Common myeloid progenitor, CD34-positive (primary cell): ENCODE data around the gene ZBTB7C.

Experiments
- CTCF ChIA-PET: fragments of 350-600 bp; sonication (Branson Sonifier 250); formaldehyde crosslinking; loops from one replicate; lab custom pipeline; 2021; ENCODE audit warnings: antibody characterized with exemption; lab: Charles Lee
- POLR2A ChIA-PET: fragments of 350-600 bp; sonication (Branson Sonifier 250); formaldehyde crosslinking; loops from one replicate; lab custom pipeline; 2021; ENCODE audit warnings: antibody characterized with exemption; lab: Charles Lee
- DNase-seq, 3 donors: peaks; one replicate each; pipeline versions ENCODE4 v3.0.0 to v3.0.0-alpha.2; 2013
- H3K27ac ChIP-seq, 2 experiments: 1 replicate in 1 of 2; 2 replicates in 1 of 2; pipeline ENCODE4 v1.7.0; 2013; ENCODE audit warnings: inconsistent platforms in 2 of 2, low read length in 2 of 2, mild to moderate bottlenecking in 2 of 2, low read depth in 1 of 2, moderate library complexity in 1 of 2; ENCODE audit not compliant: severe bottlenecking in 2 of 2, insufficient read depth in 1 of 2, poor library complexity in 1 of 2
- H3K27me3 ChIP-seq, 5 experiments: replicated peaks in 2 of 5; 1 replicate in 3 of 5; 2 replicates in 2 of 5; pipeline versions ENCODE4 v1.6.1 to v1.7.0; 2013; ENCODE audit warnings: low read length in 4 of 5, mild to moderate bottlenecking in 2 of 5, moderate library complexity in 2 of 5, inconsistent platforms in 1 of 5; ENCODE audit not compliant: insufficient read depth in 5 of 5, control insufficient read depth in 4 of 5
- H3K36me3 ChIP-seq, 4 experiments: 1 replicate in 2 of 4; 2 replicates in 2 of 4; pipeline versions ENCODE4 v1.6.1 to v1.7.0; 2013; ENCODE audit warnings: low read length in 3 of 4, control low read depth in 1 of 4, mild to moderate bottlenecking in 1 of 4; ENCODE audit not compliant: control insufficient read depth in 4 of 4, insufficient read depth in 4 of 4
- H3K4me1 ChIP-seq, 4 experiments: 1 replicate in 3 of 4; 2 replicates in 1 of 4; pipeline versions ENCODE4 v1.6.1 to v1.7.1; 2013; ENCODE audit warnings: low read length in 3 of 4, mild to moderate bottlenecking in 3 of 4, control low read depth in 1 of 4, inconsistent platforms in 1 of 4, moderate library complexity in 1 of 4; ENCODE audit not compliant: control insufficient read depth in 4 of 4, insufficient read depth in 4 of 4; ENCODE audit errors: control extremely low read depth in 1 of 4
- H3K4me3 ChIP-seq, 7 experiments: 1 replicate in 4 of 7; 2 replicates in 3 of 7; pipeline versions ENCODE4 v1.5.1 to v1.7.0; 2013; ENCODE audit warnings: mild to moderate bottlenecking in 7 of 7, low read length in 6 of 7, moderate library complexity in 6 of 7, inconsistent platforms in 2 of 7, low read depth in 2 of 7, control low read depth in 1 of 7; ENCODE audit not compliant: insufficient read depth in 4 of 7, control insufficient read depth in 1 of 7; ENCODE audit errors: extremely low read depth in 1 of 7
- H3K9me3 ChIP-seq, 5 experiments: 1 replicate in 4 of 5; 2 replicates in 1 of 5; pipeline versions ENCODE4 v1.6.1 to v1.7.1; 2013; ENCODE audit warnings: low read length in 4 of 5, mild to moderate bottlenecking in 2 of 5, inconsistent platforms in 1 of 5, low read depth in 1 of 5, moderate library complexity in 1 of 5; ENCODE audit not compliant: control insufficient read depth in 4 of 5, insufficient read depth in 2 of 5; ENCODE audit errors: control extremely low read depth in 1 of 5
- WGBS: methylation state at CpG from one replicate; pipeline ENCODE4 v1.1.5; 2013; ENCODE audit not compliant: insufficient coverage; 5-methylcytosine and 5-hydroxymethylcytosine counted together

The ZBTB7C gene

GRCh38 chr18:48028696-48029095 lies 380.5 kb downstream of the ZBTB7C start:
- Histone ChIP-seq H3K36me3 (no peaks in the 10 kb centered on the region), H3K4me1 (peaks cover 0 to 8% (median 4%) of the 10 kb centered on the region in 4 experiments), H3K9me3 (no peaks in the 10 kb centered on the region), H3K4me3 (no peak overlapping the region), H3K27ac (no peak overlapping the region), H3K27me3 (peaks cover 0 to 2% (median 0%) of the 10 kb centered on the region in 5 experiments)
- WGBS, result 100% methylated on average over 2 of the region's 4 CpGs
- no peak for DNase-seq
- ChIA-PET POLR2A (no interaction called here), CTCF (interaction anchor here (1.1 to 6.7 kb wide), 5 partner anchors 8 to 432 kb away, joined by 3 to 53 read pairs (median 3); no protein-coding TSS in a partner anchor)

- ChIA-PET POLR2A (no interaction called here), CTCF (interaction anchor here (1.1 to 6.7 kb wide), 5 partner anchors 9 to 433 kb away, joined by 3 to 53 read pairs (median 3); no protein-coding TSS in a partner anchor)
- no peaks in the 10 kb centered on the region for H3K9me3 ChIP-seq
- no peak overlapping the region for H3K4me3 ChIP-seq
- DNase-seq, result no peak
- H3K27me3 ChIP-seq, result peaks cover 0 to 2% (median 0%) of the 10 kb centered on the region in 5 experiments
- peaks cover 0 to 8% (median 4%) of the 10 kb centered on the region in 4 experiments for H3K4me1 ChIP-seq
- WGBS, result 98% methylated on average over 5 of the region's 6 CpGs
- no peak overlapping the region for H3K27ac ChIP-seq
- no peaks in the 10 kb centered on the region for H3K36me3 ChIP-seq
Observed at GRCh38 chr18:48028081-48028480, 381.1 kb downstream of the ZBTB7C start.

- 71% methylated on average over 4 of the region's 7 CpGs for WGBS
- Histone ChIP-seq H3K4me1 (peaks cover 0 to 8% (median 4%) of the 10 kb centered on the region in 4 experiments), H3K9me3 (no peaks in the 10 kb centered on the region), H3K36me3 (no peaks in the 10 kb centered on the region), H3K27me3 (peaks cover 0 to 2% (median 0%) of the 10 kb centered on the region in 5 experiments), H3K4me3 (no peak overlapping the region), H3K27ac (no peak overlapping the region)
- POLR2A ChIA-PET, result no interaction called here
- no peak for DNase-seq
- CTCF ChIA-PET, result interaction anchor here (1.1 to 6.7 kb wide), 5 partner anchors 10 to 419 kb away, joined by 3 to 53 read pairs (median 4); no protein-coding TSS in a partner anchor
Observed at GRCh38 chr18:48027401-48027963, 381.7 kb downstream of the ZBTB7C start.

- H3K4me1 ChIP-seq, result peaks cover 0 to 11% (median 4%) of the 10 kb centered on the region in 4 experiments
- POLR2A ChIA-PET, result no interaction called here
Observed at GRCh38 chr18:48026216-48026615, 383.0 kb downstream of the ZBTB7C start.

GRCh38 chr18:48024881-48025660 lies 384.1 kb downstream of the ZBTB7C start:
- CTCF ChIA-PET, result interaction anchor here (0.7 to 2.5 kb wide), 11 partner anchors 11 to 443 kb away, joined by 3 to 13 read pairs (median 4); no protein-coding TSS in a partner anchor
- H3K27ac ChIP-seq, result no peak overlapping the region
- H3K4me3 ChIP-seq, result no peak overlapping the region
- H3K36me3 ChIP-seq, result no peaks in the 10 kb centered on the region
- H3K4me1 ChIP-seq, result peaks cover 0 to 13% (median 4%) of the 10 kb centered on the region in 4 experiments
- peaks cover 0 to 19% (median 0%) of the 10 kb centered on the region in 5 experiments for H3K27me3 ChIP-seq
- WGBS, result 92% methylated on average over 7 of the region's 7 CpGs
- POLR2A ChIA-PET, result no interaction called here
- no peaks in the 10 kb centered on the region for H3K9me3 ChIP-seq
- DNase-seq, result no peak

More at GRCh38 chr18:48026216-48026615, 383.0 kb downstream of the ZBTB7C start:
- Histone ChIP-seq H3K4me3 (no peak overlapping the region), H3K27ac (no peak overlapping the region), H3K36me3 (no peaks in the 10 kb centered on the region), H3K9me3 (no peaks in the 10 kb centered on the region), H3K27me3 (peaks cover 0 to 11% (median 0%) of the 10 kb centered on the region in 5 experiments)
- no peak for DNase-seq
- CTCF ChIA-PET, result interaction anchor here (0.9 to 2.5 kb wide), 8 partner anchors 12 to 442 kb away, joined by 3 to 13 read pairs (median 4); no protein-coding TSS in a partner anchor
- WGBS, result 98% methylated on average over 5 of the region's 8 CpGs

GRCh38 chr18:48024009-48024512 lies 385.1 kb downstream of the ZBTB7C start:
- Histone ChIP-seq H3K27me3 (peaks cover 0 to 19% (median 0%) of the 10 kb centered on the region in 5 experiments), H3K27ac (no peak overlapping the region), H3K36me3 (no peaks in the 10 kb centered on the region), H3K4me1 (peaks cover 0 to 13% (median 4%) of the 10 kb centered on the region in 4 experiments), H3K9me3 (no peaks in the 10 kb centered on the region), H3K4me3 (no peak overlapping the region)
- WGBS, result 100% methylated on average over 4 of the region's 4 CpGs
- ChIA-PET CTCF (interaction anchor here (0.7 to 2.0 kb wide), 5 partner anchors 150 to 439 kb away, joined by 3 to 5 read pairs (median 3); no protein-coding TSS in a partner anchor), POLR2A (no interaction called here)
- DNase-seq, result no peak
